Liver (tissue), 3 donors: Measurements from ENCODE around the gene PLGLB1.
"Not testable (repeated sequence)": the region's sequence is repeated elsewhere in the genome, so short reads cannot be mapped to it uniquely, and the experiment has no call there.

Experiments used
- EGR1 ChIP-seq, 2 donors: IDR thresholded peaks; 2 replicates each; pipeline ENCODE4 v1.6.1; 2016 to 2018; ENCODE audit warnings: antibody characterized with exemption in 2 of 2, low read depth in 2 of 2
- GABPA ChIP-seq, 2 donors: IDR thresholded peaks in 1 of 2; conservative IDR thresholded peaks in 1 of 2; 2 replicates each; pipeline ENCODE4 v1.6.1; 2016; ENCODE audit warnings: antibody characterized with exemption in 2 of 2, mild to moderate bottlenecking in 1 of 2, moderate library complexity in 1 of 2
- JUND ChIP-seq, 2 donors: IDR thresholded peaks; 2 replicates each; pipeline ENCODE4 v1.6.1; 2016; ENCODE audit warnings: antibody characterized with exemption in 2 of 2
- RAD21 ChIP-seq, 2 donors: IDR thresholded peaks; 2 replicates each; pipeline ENCODE4 v1.6.1; 2016; ENCODE audit warnings: antibody characterized with exemption in 2 of 2, mild to moderate bottlenecking in 2 of 2
- REST ChIP-seq: IDR thresholded peaks from 2 replicates; pipeline ENCODE4 v1.6.1; 2016; ENCODE audit warnings: antibody characterized with exemption, mild to moderate bottlenecking
- SP1 ChIP-seq: IDR thresholded peaks from 2 replicates; pipeline ENCODE4 v1.6.1; 2018; ENCODE audit warnings: antibody characterized with exemption, mild to moderate bottlenecking
- TAF1 ChIP-seq: conservative IDR thresholded peaks from 2 replicates; pipeline ENCODE4 v1.6.1; 2016; ENCODE audit warnings: antibody characterized with exemption, mild to moderate bottlenecking
- TF ChIP-seq, protein P1 (sequence below): fragments of 150-350 bp; IDR thresholded peaks from 2 replicates; pipeline ENCODE4 v1.5.1; 2017; ENCODE audit warnings: improper control_type of control experiment, low read depth, low read length; ENCODE audit not compliant: missing input control
- TF ChIP-seq, protein P2 (sequence below): IDR thresholded peaks from 2 replicates; pipeline ENCODE4 v1.6.1; 2016; ENCODE audit warnings: antibody characterized with exemption
- donor health status: healthy.
- donor health status: healthy.

DNA sequence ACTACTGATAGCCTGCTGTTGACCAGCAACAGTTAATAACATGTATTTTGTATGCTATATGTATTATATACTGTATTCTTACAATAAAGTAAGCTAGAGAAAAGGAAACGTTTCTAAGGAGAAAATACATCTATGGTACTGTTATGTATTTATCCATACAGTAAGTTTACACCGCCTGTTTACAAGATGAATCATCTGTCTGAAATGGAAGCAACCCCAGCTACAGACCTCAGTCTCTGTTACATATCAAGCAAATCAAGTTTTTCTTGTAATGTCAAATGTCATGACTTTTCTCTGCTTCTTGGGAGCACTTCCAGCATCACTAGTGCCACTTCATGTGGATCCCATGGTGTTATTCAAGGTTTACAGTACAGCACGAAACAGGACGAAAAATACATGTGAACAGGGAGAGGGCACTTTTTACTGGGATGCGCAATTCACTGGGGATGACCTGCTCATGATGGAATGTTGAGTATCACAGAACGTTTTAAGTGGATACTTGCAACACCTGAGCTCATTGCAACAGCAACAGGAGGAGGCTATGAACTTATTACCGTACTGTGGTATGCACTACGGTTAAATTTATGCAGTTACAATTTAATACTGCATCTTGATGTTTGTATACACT is 2.5 kb upstream of the PLGLB1 start:
- TF ChIP-seq RAD21 (IDR thresholded peaks at IDR 0.05); EGR1 (IDR thresholded peaks at IDR 0.05; ENCODE audit: low read depth in 2 of 2); REST; GABPA (IDR thresholded peaks at IDR 0.05 in 1 of 2, conservative IDR thresholded peaks at IDR 0.05 in 1 of 2); TAF1; SP1; JUND (IDR thresholded peaks at IDR 0.05): not testable (repeated sequence)
- TF ChIP-seq, protein P1, sequence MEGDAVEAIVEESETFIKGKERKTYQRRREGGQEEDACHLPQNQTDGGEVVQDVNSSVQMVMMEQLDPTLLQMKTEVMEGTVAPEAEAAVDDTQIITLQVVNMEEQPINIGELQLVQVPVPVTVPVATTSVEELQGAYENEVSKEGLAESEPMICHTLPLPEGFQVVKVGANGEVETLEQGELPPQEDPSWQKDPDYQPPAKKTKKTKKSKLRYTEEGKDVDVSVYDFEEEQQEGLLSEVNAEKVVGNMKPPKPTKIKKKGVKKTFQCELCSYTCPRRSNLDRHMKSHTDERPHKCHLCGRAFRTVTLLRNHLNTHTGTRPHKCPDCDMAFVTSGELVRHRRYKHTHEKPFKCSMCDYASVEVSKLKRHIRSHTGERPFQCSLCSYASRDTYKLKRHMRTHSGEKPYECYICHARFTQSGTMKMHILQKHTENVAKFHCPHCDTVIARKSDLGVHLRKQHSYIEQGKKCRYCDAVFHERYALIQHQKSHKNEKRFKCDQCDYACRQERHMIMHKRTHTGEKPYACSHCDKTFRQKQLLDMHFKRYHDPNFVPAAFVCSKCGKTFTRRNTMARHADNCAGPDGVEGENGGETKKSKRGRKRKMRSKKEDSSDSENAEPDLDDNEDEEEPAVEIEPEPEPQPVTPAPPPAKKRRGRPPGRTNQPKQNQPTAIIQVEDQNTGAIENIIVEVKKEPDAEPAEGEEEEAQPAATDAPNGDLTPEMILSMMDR: not testable (repeated sequence)
- TF ChIP-seq, protein P2, sequence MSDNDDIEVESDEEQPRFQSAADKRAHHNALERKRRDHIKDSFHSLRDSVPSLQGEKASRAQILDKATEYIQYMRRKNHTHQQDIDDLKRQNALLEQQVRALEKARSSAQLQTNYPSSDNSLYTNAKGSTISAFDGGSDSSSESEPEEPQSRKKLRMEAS: not testable (repeated sequence)
